UCSD-AML1 (cell line): ENCODE results near the gene RPS6KB2.

Experiments
- DNase-seq: peaks from one replicate; lab custom pipeline; 2025; ENCODE audit not compliant: unreplicated experiment; lab: John Stamatoyannopoulos, UW

Gene RPS6KB2

GRCh38 chr11:67441098-67441563 is 12.8 kb downstream of the RPS6KB2 start:
- no peak for DNase-seq

DNA sequence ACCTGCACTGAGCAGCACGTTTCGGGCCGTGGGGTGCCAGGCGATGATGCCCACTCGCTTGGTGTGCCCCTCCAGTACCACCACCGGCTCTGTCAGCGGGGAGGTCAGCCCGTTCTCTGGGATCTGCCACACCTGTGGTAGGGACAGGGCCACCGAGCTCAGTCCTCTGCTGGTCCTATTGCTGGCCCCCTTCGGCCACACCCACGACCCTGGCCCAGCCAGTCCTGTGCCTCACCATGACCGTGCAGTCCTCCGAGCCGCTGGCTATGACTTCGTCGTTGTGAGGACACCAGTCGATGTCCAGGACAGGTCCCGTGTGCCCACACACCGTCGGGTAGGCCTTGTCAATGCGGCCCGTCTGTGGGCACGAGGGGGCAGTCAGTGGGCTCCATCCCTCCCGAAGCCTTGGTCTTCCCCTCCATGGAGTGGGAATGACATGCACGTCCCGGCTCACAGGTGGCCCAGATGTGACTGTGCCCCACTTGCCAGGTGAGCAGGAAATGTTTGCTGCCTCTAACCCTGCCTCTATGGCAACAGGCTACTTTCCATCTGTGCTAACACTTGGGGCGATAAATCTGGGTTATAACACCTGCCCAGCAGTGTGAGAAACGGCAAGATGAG is 13.5 kb downstream of the RPS6KB2 start:
- DNase-seq = no peak

- DNase-seq = no peak
These were observed 14.5 kb downstream of the RPS6KB2 start for GRCh38 chr11:67442504-67443404.

- DNase-seq = no peak
These were observed 17.2 kb downstream of the RPS6KB2 start for GRCh38 chr11:67445515-67445914.

DNA sequence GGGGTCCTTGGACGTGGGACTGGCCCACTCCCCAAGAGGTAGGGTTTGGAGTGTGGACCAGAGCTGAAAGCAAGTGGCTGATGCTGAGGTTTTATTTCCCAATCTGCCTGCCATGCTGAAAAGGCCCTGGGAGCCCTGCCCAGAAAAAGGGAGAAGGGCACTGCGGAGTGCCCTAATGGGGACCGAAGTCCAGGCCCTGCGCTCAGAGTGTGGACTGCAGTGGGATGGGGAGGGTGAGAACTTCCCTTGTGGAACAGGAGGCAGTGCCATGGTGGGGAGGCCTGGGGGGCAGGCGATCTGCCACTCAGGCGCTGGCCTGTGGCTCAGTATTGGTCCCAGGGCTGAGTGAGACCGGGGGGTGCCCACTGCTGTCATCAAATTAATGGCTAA is 19.9 kb downstream of the RPS6KB2 start:
- DNase-seq = no peak

DNA sequence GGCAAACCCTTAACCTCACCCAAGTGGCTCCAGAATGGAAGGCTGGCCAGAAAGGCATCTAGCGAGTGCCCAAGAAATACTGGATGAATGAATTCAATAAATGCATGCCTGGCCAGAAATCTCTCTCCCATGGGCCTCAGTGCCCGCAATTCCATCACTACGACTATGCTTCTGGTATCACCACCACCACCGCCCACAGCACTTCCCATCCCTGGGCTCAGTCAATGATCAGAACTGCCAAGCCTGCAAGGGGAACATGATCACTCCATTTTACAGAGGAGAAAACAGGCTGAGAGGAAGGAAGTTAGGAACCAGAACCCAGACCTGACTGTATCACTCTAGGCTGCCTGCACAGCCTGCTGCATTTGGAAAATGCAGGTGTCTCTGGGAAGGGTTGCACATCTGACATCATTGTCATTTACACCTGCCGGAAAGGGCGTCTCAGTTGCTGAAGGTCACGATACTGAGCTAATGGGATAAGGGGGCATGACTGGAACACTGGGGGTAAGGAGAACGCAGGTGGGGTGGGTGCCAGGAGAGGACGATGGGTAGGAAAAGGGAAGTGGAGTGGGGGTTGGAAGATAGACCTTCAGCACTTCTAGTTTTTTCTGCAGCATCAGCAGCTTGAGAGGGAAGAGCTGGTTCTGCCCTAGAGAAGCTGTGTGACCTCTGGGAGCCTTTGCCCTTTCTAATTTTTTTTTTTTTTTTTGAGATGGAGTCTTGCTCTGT is 21.0 kb downstream of the RPS6KB2 start:
- peak; percentile 42 for DNase-seq

- no peak for DNase-seq
These were observed 22.7 kb downstream of the RPS6KB2 start for GRCh38 chr11:67450796-67451657.

- no peak for DNase-seq
These were observed 23.3 kb downstream of the RPS6KB2 start for GRCh38 chr11:67451658-67451976.

DNA sequence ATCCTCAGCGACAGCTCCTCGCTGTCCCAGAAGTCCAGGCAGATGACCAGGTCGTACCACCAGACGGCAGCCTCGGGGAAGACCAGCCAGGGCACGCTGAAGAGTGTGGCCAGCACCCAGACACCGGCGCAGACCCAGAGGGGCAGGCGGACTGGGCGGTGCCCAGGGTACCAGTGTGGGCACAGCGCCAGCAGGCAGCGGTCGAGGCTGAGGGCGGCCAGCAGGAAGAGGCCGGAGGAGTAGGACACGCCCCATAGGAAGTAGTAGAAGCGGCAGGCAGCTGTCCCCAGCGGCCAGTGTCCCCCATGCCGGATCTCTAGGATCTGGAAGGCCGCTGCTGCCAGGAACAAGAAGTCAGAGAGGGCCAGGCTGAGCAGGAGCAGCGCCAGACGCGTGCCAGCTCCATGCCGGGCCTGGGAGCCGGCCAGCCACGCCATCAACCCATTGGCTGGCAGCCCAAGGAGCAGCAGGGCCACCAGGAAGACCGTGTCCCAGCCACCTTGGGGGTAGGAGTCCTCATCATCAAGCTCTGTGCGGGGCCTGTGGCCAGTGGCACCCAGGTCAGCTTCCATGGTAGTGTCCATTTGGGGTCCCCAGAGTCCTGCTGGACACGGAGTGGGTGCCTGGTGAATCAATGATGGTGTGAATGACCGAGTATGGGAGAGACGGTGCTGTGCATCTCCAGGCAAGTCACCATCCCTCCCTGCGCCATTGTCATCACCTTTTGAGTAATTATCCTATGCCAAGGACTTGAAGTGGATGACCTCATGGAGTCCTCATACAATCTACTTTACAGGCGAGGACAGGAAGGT is 24.1 kb downstream of the RPS6KB2 start, which contains the start of gene GPR152:
Gene GPR152 (minus strand): TSS at position 589 of the 812 bp plus-strand sequence. CDS start 5 bp downstream, at position 584.
- DNase-seq = no peak

DNA sequence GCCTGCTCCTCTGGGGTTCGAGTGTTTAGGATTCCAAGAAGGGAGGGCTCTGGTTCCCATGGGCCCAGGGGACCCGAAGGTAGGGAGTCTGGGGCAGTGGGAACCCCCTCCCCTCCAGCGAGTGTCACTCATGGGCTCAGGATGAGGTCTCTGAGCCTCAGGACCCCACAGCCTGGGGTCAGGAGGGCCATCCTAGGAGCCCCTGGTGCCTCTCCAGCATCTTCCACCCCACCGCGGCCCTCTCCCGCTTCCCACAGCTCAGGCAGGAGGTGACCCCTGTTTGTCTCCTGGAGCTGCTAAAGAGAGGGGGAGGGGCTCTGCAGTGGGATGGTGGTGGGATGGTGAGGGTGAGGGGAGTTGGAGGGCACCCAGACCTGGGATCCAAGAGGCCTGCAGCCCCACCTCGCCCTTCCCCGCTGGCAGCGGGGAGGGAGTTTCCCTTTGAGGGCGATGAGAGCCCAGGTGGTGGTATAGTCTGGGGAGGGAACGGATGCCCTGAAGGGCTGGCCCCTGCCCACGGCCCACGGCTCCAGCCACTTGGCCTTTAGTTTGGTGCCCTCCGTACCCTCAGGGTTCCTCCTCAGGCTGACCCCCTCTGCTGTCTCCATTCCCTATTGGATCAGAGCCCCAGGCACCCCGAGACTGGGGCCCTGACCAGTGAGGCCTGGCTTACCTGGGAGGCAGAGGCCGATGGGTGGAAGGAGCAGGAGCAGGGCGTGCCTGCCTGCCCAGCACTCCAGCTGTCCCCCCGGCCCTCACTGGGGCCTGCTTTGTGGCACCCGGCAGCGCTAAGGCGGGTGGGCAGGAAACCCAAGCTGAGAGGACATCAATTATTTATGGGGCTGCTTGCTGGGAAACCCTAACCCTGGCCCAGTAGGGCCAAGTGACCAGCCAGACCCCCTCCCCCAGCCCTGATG is 25.8 kb downstream of the RPS6KB2 start:
- no peak for DNase-seq

GRCh38 chr11:67455054-67455453 is 26.8 kb downstream of the RPS6KB2 start, which contains the start of gene CABP4:
TSS of gene CABP4 (plus strand) at chr11:67455354. CDS start at chr11:67455424, 70 bp downstream.
- no peak for DNase-seq

GRCh38 chr11:67456068-67456705 is 27.9 kb downstream of the RPS6KB2 start:
- no peak for DNase-seq

GRCh38 chr11:67457453-67457852 is 29.2 kb downstream of the RPS6KB2 start:
- DNase-seq = no peak

GRCh38 chr11:67458266-67458665 is 30.0 kb downstream of the RPS6KB2 start:
- no peak for DNase-seq

GRCh38 chr11:67463186-67463585 is 34.9 kb downstream of the RPS6KB2 start:
- no peak for DNase-seq

DNA sequence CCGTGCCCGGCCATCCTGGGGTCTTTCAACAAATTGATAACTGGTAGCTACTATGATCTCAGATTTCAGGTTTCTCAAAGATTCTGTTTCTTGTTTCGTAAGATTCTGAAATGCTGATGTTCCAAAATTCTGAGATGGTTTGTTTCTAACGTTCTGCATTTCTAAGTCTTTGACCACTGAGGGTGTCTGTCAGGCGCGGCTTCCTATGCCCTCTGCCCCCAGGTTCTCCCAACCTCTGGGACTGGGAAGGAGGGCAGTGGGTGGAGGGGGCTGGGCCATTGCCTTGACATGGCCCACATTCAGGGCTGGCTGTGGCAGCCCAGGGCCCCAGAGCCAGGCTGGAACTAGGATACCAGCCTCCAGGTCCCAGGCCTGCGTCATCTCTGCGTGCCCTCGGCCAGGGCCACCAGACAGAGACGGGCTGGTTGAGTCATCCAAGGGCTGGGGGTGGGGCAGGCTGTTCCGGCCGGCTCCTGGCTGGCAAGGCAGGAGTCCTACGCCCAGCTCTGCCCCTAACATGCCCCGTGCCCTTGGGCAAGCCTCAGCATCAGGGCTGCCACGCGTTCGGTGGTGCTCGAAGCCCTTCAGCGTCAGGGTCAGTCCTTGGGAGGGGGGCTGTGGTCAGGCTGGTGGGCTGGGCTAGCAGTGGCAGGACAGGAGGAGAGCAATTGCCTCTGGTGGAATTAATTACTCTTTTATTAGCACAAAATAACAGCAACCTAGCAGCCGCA is 35.6 kb downstream of the RPS6KB2 start:
- no peak for DNase-seq

DNA sequence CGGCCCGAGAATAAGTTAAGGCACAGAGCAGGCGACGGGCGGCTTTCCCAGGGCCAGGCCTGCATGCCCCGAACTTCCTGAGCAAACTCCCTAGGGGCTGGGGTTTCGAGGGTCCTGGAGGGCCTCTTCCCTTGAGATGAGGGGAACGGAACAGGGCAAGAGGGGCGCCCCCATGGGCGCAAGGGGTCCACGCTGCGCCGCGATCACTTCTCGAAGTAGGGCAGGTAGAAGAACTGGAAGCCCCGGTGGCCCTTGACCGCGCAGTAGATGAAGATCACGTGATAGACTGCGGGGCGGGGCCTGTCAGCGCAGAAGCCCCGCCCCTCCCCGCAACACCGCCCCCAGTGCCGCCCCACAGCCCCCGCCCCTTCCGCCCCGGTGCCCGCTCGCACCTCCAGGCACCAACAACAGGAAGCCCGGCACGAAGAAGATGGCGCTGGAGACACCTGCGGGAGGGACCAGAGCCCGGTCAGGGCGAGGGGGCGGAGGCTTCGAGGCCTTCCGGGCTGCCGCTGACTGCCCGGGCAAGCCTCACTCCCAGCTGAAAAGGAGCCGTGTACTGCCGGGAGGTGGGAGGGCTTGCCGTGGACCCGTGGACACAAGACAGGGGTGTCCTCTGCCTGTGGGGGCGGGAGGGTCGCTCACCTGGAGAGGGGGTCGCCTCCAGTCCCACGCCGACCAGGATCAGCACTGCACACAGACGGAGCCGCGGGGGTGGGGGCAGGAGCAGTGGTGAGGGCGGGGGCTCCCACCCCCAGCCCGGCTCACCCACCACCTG is 36.3 kb downstream of the RPS6KB2 start:
- DNase-seq = peak; percentile 90
